Gastroesophageal sphincter (tissue), 3 donors: ENCODE measurements around the gene RTN4R.

Experiments
- CTCF ChIP-seq, 4 experiments: fragments of 200-600 bp in 2 of 4; fragments of 450-650 bp in 2 of 4; sonication (generic) in 1 of 4; IDR thresholded peaks; one replicate each; pipeline ENCODE4 v1.5.1; 2017 to 2019; ENCODE audit warnings: antibody characterized with exemption in 4 of 4, mild to moderate bottlenecking in 2 of 4, moderate library complexity in 2 of 4
- EP300 ChIP-seq: sonication (generic); formaldehyde crosslinking; IDR thresholded peaks from one replicate; pipeline ENCODE4 v1.6.1; 2017; ENCODE audit warnings: antibody characterized with exemption, mild to moderate bottlenecking
- POLR2A ChIP-seq, 2 donors: fragments of 450-650 bp; IDR thresholded peaks; one replicate each; pipeline ENCODE4 v1.6.1; 2017; ENCODE audit warnings: antibody characterized with exemption in 2 of 2, mild to moderate bottlenecking in 2 of 2, moderate library complexity in 1 of 2
- POLR2AphosphoS5 ChIP-seq: sonication (generic); formaldehyde crosslinking; IDR thresholded peaks from one replicate; pipeline ENCODE4 v1.6.1; 2017; ENCODE audit warnings: antibody characterized with exemption

- TF ChIP-seq EP300 (no peak), CTCF (IDR thresholded peaks at IDR 0.05) (no peak), POLR2AphosphoS5 (no peak), POLR2A (IDR thresholded peaks at IDR 0.05) (no peak)
Measured at GRCh38 chr22:20247608-20248171, 20.4 kb downstream of the RTN4R start.
